HFFc6 (cell line): ENCODE results near the gene OR10H1. TPM values are rescaled to one million over a fixed set of nuclear protein-coding genes. Genes with fewer than 3 reads are reported as not detected.
A peak's percentile ranks its signal among the peaks of the same experiment; 100 is the strongest.
"Not testable (repeated sequence)": the region's sequence is repeated elsewhere in the genome, so short reads cannot be mapped to it uniquely, and the experiment has no call there.

Source experiments
- DNase-seq: peaks from one replicate; pipeline ENCODE4 v3.0.0-alpha.2; 2018
- H3K27ac Mint-ChIP-seq: 2 replicates; pipeline ENCODE4 v1.8.0; 2020; ENCODE audit warnings: mild to moderate bottlenecking, mixed read lengths
- H3K27me3 Mint-ChIP-seq: 2 replicates; pipeline ENCODE4 v1.8.0; 2021; ENCODE audit warnings: mild to moderate bottlenecking, moderate library complexity, mixed read lengths; ENCODE audit not compliant: insufficient read depth
- H3K36me3 Mint-ChIP-seq: 2 replicates; pipeline ENCODE4 v1.8.0; 2021; ENCODE audit warnings: low read depth, mixed read lengths
- H3K4me1 Mint-ChIP-seq: 2 replicates; pipeline ENCODE4 v1.8.0; 2020; ENCODE audit warnings: low read depth, mixed read lengths
- H3K4me3 Mint-ChIP-seq: 2 replicates; pipeline ENCODE4 v1.8.0; 2020; ENCODE audit warnings: mild to moderate bottlenecking, moderate library complexity, mixed read lengths
- H3K9me3 Mint-ChIP-seq: 2 replicates; pipeline ENCODE4 v1.8.0; 2020; ENCODE audit warnings: mild to moderate bottlenecking, mixed read lengths
- total RNA-seq, 6 experiments: library from RNA; stranded (reverse); fragmentation: NEBNext Ultra II Directional; extraction: Animal tissue kit (Norgen Biotek cat#: 25700); gene quantifications; 2 replicates in 1 of 6; 3 replicates in 5 of 6; pipeline ENCODE4 v1.2.3, GENCODE V29; 2021
- TF ChIP-seq, protein P1 (sequence below): fragments of 200-600 bp; sonication (generic); IDR thresholded peaks from 2 replicates; pipeline ENCODE4 v1.5.0; 2021; ENCODE audit warnings: antibody characterized with exemption, mild to moderate bottlenecking

OR10H1 gene
- total RNA-seq, 6 experiments from 2014 or later: not detected

DNA sequence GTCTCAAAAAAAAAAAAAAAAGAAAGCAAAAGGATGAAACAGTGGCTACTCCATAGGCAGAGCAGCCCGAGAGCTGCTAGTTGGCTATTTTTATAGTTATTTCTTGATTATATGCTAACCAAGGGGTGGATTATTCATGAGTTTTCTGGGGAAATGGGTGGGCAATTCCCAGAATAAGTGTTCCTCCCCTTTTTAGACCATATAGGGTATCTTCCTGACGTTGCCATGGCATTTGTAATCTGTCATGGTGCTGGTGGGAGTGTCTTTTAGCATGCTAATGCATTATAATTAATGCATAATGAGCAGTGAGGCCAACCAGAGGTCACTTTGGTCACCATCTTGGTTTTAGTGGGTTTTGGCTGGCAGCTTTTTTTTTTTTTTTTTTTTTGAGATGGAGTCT lies 25.4 kb upstream of the OR10H1 start:
- Mint-ChIP-seq H3K27me3 (peaks cover 2% of the 10 kb centered on the region), H3K4me3 (no peak overlapping the region), H3K4me1 (peaks cover 12% of the 10 kb centered on the region), H3K27ac (no peak overlapping the region), H3K9me3 (no peaks in the 10 kb centered on the region; the same call in 1 of the 2 replicates), H3K36me3 (0 out of 2 replicates have a peak, but pooled peaks cover 2% of the 10 kb centered on the region)
- DNase-seq: no peak
- TF ChIP-seq, protein P1, sequence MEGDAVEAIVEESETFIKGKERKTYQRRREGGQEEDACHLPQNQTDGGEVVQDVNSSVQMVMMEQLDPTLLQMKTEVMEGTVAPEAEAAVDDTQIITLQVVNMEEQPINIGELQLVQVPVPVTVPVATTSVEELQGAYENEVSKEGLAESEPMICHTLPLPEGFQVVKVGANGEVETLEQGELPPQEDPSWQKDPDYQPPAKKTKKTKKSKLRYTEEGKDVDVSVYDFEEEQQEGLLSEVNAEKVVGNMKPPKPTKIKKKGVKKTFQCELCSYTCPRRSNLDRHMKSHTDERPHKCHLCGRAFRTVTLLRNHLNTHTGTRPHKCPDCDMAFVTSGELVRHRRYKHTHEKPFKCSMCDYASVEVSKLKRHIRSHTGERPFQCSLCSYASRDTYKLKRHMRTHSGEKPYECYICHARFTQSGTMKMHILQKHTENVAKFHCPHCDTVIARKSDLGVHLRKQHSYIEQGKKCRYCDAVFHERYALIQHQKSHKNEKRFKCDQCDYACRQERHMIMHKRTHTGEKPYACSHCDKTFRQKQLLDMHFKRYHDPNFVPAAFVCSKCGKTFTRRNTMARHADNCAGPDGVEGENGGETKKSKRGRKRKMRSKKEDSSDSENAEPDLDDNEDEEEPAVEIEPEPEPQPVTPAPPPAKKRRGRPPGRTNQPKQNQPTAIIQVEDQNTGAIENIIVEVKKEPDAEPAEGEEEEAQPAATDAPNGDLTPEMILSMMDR: no peak

DNA sequence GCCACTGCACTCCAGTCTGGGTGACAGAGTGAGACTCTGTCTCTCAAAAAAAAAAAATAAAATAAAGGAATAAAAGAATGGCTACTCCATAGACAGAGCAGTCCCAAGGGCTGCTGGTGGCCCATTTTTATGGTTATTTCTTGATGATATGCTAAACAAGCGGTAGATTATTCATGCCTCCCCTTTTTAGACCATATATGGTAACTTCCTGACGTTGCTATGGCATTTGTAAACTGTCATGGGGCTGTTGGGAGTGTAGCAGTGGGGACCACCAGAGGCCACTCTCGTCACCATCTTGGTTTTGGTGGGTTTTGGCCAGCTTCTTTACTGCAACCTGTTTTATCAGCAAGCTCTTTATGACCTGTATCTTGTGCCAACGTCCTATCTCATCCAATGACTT lies 24.4 kb upstream of the OR10H1 start:
- not testable (repeated sequence) for DNase-seq, H3K27ac Mint-ChIP-seq, H3K4me3 Mint-ChIP-seq, H3K36me3 Mint-ChIP-seq, H3K27me3 Mint-ChIP-seq, H3K9me3 Mint-ChIP-seq
- peaks cover 15% of the 10 kb centered on the region for H3K4me1 Mint-ChIP-seq

DNA sequence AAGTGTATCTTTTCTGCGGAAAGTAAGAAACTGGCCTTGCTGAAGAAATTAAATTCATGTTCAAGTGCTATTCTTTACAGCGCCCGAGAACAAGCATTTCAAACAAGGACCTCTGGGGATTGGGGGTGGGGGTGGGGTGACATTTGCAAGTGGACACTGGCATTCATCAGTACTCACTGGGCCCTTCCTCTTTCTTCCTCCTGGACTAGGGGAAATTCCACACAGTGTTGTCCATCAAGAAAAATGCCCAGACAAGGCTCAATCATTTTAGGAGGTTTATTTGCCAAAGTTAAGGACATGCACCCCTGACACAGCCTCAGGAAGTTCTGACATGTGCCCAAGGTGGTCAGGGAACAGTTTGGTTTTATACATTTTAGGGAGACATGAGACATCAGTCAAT lies 22.9 kb upstream of the OR10H1 start:
- Mint-ChIP-seq H3K4me1 (peaks cover 15% of the 10 kb centered on the region), H3K27ac (no peak overlapping the region), H3K36me3 (0 out of 2 replicates have a peak, but pooled peaks cover 4% of the 10 kb centered on the region), H3K27me3 (no peaks in the 10 kb centered on the region; the same call in none of the 2 replicates), H3K4me3 (no peak overlapping the region), H3K9me3 (no peaks in the 10 kb centered on the region; the same call in 1 of the 2 replicates)
- DNase-seq: no peak
- TF ChIP-seq, protein P1: no peak

DNA sequence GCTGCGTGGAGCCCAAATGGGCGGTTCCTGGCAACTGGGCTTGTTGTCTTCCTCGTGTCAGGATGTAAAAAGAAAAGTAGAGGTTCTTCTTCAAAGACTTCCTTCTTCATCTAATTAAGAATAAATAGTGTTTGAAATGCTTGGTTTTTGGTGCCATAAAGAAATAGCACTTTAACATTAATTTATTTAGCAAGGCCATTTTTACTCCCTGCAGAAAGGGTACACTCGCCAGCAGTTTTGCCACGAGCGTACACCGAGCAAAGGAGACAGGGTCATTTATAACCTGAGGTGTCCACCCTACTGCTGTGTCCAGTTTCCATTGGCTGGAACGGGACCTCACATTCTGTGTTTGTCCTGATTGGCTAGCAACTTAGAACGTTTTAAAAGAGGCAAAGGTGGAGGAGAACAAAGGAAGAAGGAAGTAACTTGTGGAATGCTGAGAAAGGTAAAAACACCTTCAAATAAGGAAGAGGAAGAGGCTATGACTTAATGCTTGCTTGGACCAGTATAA lies 21.8 kb upstream of the OR10H1 start:
- no peak for DNase-seq
- Mint-ChIP-seq H3K4me3 (peak overlapping the region; percentile 86), H3K27me3 (no peaks in the 10 kb centered on the region; the same call in 1 of the 2 replicates), H3K9me3 (no peaks in the 10 kb centered on the region; the same call in 1 of the 2 replicates), H3K4me1 (peaks cover 15% of the 10 kb centered on the region), H3K36me3 (0 out of 2 replicates have a peak, but pooled peaks cover 4% of the 10 kb centered on the region), H3K27ac (peak overlapping the region; percentile 93)
- TF ChIP-seq, protein P1: no peak

DNA sequence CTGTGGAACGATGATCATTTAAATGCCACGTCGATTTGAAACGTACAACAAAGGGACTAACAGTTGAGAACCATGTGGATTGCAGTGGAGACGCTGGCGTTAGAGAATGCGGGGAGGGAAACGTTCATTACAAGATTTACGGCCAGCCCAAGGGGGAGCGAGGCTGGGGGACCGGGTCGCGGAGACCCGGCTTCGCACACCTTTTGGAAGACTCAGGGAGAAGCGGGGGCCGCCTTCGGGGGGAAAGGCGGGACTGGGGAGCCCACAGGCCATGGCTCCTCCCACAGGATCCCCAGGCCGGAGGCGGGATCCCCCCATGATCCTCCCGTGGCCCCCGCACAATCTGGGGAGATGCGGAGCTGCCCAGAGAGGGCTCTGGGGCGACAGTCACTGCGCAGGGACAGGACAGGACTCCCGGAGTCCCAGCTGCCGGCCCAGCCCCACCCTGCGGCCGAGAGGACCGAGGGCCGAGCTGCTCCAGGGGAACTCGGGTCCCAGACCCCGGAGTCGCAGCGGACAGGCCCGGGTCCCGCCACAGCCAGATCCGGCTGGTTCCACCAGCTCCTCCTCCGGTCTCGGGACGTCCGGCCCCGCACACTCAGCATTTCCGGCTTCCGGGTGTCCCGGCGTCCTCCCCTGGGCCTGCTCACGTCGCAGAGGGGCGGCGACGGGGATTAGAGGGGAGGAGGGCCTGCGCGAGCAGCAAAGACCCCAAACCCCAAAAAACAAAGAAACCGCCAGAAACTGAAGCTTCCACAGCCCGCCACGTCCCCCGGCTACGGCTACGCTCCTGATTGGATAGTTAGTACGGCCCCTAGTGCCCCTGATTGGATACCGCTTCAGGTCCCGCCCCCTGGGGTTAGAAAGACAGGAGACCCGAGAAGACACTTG lies 21.1 kb upstream of the OR10H1 start:
- Mint-ChIP-seq H3K27me3 (no peaks in the 10 kb centered on the region; the same call in 1 of the 2 replicates), H3K4me3 (peak overlapping the region; percentile 86), H3K4me1 (peaks cover 15% of the 10 kb centered on the region), H3K9me3 (no peaks in the 10 kb centered on the region), H3K36me3 (0 out of 2 replicates have a peak, but pooled peaks cover 4% of the 10 kb centered on the region), H3K27ac (peak overlapping the region; percentile 93)
- TF ChIP-seq, protein P1: peak; percentile 12; the same call in 1 of the 2 replicates
- peak; percentile 82 for DNase-seq

DNA sequence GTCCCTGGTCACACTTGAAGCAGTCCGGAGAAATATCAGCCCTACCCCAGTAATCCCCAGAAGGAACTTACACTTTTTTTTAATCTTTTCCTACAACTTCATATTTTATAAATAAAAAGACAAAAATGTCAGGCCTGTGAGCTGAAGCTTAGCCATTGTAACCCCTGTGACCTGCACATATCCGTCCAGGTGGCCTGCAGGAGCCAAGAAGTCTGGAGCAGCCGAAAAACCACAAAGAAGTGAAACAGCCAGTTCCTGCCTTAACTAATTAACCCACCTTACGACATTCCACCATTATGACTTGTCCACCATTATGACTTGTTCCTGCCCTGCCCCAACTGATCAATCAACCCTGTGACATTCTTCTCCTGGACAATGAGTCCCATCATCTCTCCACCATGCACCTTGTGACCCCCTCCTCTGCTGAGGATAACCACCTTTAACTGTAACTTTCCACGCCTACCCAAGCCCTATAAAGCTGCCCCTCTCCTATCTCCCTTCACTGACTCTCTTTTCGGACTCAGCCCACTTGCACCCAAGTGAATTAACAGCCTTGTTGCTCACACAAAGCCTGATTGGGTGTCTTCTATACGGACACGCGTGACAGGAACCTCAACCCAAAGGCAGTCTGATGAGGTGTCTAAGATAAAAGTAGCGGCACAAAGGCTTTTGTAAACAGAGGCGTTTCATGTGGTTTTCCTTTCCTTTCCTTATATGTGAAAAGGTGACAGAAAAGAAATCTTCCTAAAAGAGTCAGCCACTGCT lies 20.3 kb upstream of the OR10H1 start:
- not testable (repeated sequence) for H3K27me3 Mint-ChIP-seq, DNase-seq, H3K36me3 Mint-ChIP-seq, H3K9me3 Mint-ChIP-seq
- Mint-ChIP-seq H3K27ac (peak overlapping the region; percentile 93), H3K4me3 (peak overlapping the region; percentile 86), H3K4me1 (peaks cover 15% of the 10 kb centered on the region)

DNA sequence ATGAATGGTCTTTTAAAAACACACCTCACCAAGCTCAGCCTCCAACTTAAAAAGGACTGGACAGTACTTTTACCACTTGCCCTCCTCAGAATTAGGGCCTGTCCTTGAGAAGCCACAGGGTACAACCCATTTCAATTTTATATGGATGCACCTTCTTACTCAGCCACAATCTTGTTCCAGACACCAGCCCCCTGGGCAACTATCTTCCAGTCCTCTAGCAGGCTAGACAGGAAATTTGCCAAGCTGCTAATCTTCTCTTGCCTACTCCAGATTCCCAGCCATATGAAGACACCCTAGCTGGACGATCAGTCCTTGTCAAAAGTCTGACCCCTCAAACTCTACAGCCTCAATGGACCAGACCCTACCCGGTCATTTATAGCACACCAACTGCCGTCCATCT lies 18.8 kb upstream of the OR10H1 start:
- not testable (repeated sequence) for H3K4me3 Mint-ChIP-seq, H3K36me3 Mint-ChIP-seq, H3K27ac Mint-ChIP-seq, H3K9me3 Mint-ChIP-seq, H3K27me3 Mint-ChIP-seq, DNase-seq
- H3K4me1 Mint-ChIP-seq: peaks cover 15% of the 10 kb centered on the region
